ENCODE results near the gene CHST13. TPM values are rescaled to one million over a fixed set of nuclear protein-coding genes. Genes with fewer than 3 reads are reported as not detected.

The CHST13 gene
- total RNA-seq, 2 experiments from 2014 or later: not detected

DNA sequence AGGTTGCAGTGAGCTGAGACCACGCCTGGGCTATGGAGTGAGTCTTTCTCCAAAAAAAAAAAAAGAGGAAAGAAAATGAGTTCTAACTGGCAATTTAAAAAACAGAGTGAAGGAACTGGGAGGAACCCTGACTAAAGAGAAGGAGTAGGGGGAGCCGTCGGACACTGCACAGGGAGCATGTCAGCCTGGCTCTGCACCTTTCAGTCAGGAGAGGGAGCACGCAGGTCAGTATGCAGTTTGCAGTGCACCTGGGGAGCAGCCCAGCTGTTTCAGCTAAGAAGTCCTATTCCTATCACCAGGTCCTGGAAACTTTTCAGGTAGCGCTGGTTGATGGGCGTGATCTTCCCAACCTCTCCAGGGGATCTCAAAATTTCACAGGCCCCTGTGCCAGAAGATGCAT is 33.3 kb upstream of the CHST13 start:
- ChIA-PET POLR2A (interaction anchor here (0.8 kb wide), 1 partner anchor 15 kb away, joined by 3 read pairs; the partner anchor contains the start of gene ZXDC), CTCF (no interaction called here)
- H3K27me3 Mint-ChIP-seq (ENCODE audit: low read depth): no peaks in the 10 kb centered on the region
- H3K36me3 Mint-ChIP-seq (ENCODE audit: low read depth): no peaks in the 10 kb centered on the region
- DNase-seq: no peak
- no peak for ATAC-seq
- H3K27ac Mint-ChIP-seq: no peak overlapping the region
- peaks cover 22% of the 10 kb centered on the region for H3K4me1 Mint-ChIP-seq (ENCODE audit: low read depth)
- no peak overlapping the region for H3K4me3 Mint-ChIP-seq
- H3K9me3 Mint-ChIP-seq (ENCODE audit: insufficient read depth): no peaks in the 10 kb centered on the region

DNA sequence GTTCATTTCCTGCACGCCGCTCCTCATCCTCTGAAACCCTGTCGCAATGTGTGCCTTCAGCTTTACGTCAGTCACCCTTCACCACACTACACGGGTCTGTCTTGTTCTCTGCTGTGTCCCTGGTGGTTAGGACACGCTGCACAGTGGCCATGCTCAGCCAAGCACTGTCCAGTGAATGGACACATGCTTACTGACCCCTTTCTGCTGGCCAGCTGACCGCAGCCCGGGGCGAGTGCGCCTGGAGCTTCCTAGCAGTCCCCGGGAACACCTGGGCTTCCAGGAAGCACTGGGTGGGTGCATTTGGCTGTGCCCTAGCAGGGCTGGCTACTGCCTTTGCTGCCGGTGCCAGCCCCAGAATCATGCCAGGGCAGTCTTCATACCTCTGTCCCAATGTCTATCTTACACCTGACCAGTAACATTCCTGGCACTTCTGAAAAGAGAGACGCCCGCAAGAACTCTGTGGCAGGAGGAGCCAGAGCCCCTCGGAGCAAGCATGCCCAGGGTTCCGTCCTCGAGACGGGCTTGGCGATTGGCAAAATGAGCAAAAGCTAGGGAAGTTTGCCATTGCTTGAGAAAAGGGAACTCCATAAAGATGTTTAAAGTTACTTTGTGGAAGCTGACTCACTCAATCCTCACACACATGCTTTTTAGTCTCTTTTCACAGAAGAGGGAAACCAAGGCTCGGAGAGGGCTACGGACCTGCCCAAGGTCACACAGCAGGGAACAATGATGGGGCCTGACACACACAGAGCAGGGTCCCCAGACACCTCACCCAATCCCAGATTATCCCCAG is 32.5 kb upstream of the CHST13 start:
- POLR2A ChIA-PET: interaction anchor here (0.8 kb wide), 1 partner anchor 16 kb away, joined by 3 read pairs; the partner anchor contains the start of gene ZXDC
- Mint-ChIP-seq H3K27me3 (ENCODE audit: low read depth) (no peaks in the 10 kb centered on the region), H3K27ac (no peak overlapping the region), H3K4me3 (no peak overlapping the region), H3K4me1 (ENCODE audit: low read depth) (peaks cover 20% of the 10 kb centered on the region), H3K9me3 (ENCODE audit: insufficient read depth) (no peaks in the 10 kb centered on the region), H3K36me3 (ENCODE audit: low read depth) (no peaks in the 10 kb centered on the region)
- no peak for DNase-seq
- CTCF ChIA-PET: no interaction called here
- ATAC-seq: no peak

DNA sequence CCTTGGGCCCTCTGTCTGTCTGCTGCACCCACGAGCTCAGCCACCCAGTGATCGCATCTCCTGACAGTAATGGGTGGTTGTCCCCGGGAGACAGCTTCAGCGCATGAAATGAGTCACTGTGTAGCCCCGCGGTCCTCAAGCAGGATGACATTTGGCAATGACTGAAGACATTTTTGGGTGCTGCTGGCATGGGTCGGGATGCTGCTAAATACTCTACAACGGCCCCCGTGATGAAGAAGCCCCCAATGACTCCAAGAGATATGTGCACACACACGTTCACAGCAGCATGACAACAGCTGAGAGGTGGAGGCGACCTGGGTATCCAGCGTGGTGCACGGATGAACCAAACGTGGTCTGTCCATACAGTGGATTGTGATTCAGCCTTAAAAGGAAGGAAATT is 30.9 kb upstream of the CHST13 start:
- ChIA-PET POLR2A (no interaction called here), CTCF (no interaction called here)
- Mint-ChIP-seq H3K27ac (no peak overlapping the region), H3K4me3 (no peak overlapping the region), H3K9me3 (ENCODE audit: insufficient read depth) (no peaks in the 10 kb centered on the region), H3K4me1 (ENCODE audit: low read depth) (peaks cover 13% of the 10 kb centered on the region), H3K36me3 (ENCODE audit: low read depth) (no peaks in the 10 kb centered on the region), H3K27me3 (ENCODE audit: low read depth) (no peaks in the 10 kb centered on the region)
- DNase-seq (no peak), ATAC-seq (no peak)

DNA sequence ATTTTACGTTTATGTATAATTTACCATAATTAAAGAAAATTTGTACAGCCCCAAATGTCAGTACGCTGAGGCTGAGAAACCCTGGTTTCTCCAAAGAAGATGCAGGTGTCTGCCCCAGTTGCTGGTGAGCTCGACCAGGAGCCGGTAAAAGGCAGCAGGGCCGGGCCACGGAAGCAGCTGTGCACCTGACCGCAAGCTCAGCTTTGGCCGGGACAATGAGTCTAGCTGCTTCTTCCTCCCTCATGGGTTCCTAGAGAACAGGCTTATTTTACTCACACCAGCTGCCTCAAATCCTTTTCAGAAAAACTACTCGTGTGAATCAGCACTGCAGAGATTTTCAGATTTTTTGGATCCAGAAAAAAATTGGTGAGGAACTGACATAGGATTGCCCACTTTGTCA is 30.2 kb upstream of the CHST13 start:
- DNase-seq (peak; percentile 28), ATAC-seq (no peak)
- H3K9me3 Mint-ChIP-seq (ENCODE audit: insufficient read depth): no peaks in the 10 kb centered on the region
- no peaks in the 10 kb centered on the region for H3K27me3 Mint-ChIP-seq (ENCODE audit: low read depth)
- no peak overlapping the region for H3K27ac Mint-ChIP-seq
- no peaks in the 10 kb centered on the region for H3K36me3 Mint-ChIP-seq (ENCODE audit: low read depth)
- H3K4me3 Mint-ChIP-seq: no peak overlapping the region
- POLR2A ChIA-PET: no interaction called here
- CTCF ChIA-PET: no interaction called here
- peaks cover 17% of the 10 kb centered on the region for H3K4me1 Mint-ChIP-seq (ENCODE audit: low read depth)

DNA sequence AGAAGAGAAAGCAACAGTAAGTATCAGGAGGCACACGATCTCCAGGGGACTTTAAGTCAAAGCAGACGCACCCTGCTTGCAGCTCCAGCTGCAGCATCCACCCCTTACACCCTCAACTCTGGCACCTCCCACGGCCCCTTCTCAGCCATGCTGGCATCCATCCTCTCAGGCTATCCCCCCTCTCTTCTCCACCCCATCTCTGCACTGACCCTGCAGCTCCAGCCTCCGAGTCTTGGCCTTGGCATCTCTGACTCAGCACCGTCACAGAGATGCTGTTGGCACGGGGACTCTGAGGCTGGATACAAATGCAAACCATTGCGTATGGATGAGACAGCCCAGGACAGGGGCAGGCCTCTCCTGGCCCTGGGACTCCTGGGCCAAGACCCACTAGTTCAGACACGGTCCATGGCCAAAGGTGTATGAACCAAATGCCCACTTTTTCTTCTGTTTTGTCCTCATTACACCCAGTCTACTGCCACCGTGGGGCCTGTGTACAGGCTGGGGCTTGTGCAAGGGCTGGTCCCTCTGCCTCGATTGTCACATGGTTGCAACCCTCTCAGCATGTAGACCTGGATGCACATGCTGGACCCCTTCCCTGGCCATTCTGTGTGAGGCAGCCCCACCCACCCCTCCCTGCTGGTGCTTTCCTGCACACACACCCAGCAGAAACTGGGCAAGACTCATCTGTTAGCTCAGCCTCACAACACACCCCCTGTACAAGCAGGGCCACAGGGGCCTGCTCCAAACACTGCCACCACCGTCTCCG is 29.6 kb upstream of the CHST13 start:
- ChIA-PET CTCF (interaction anchor here (1.0 kb wide), 1 partner anchor 29 kb away, joined by 4 read pairs; the partner anchor contains the start of gene CHST13), POLR2A (no interaction called here)

DNA sequence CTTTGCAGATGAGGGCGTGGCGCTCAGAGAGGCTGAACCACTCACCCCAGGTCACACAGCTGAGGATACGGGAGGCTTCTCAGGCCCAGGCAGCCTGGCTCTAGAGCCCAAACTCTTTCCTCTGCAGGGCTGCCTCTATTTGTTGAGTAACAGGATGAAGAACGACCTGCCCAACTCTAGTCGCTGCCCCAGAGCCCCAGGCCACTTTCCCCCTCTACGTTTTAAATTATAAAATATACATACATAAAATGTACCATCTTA is 29.1 kb upstream of the CHST13 start:
- ATAC-seq (no peak), DNase-seq (no peak)
- no peaks in the 10 kb centered on the region for H3K36me3 Mint-ChIP-seq (ENCODE audit: low read depth)
- H3K4me1 Mint-ChIP-seq (ENCODE audit: low read depth): peaks cover 23% of the 10 kb centered on the region
- no peaks in the 10 kb centered on the region for H3K9me3 Mint-ChIP-seq (ENCODE audit: insufficient read depth)
- no peak overlapping the region for H3K4me3 Mint-ChIP-seq
- CTCF ChIA-PET: interaction anchor here (1.0 kb wide), 1 partner anchor 29 kb away, joined by 4 read pairs; the partner anchor contains the start of gene CHST13
- H3K27me3 Mint-ChIP-seq (ENCODE audit: low read depth): no peaks in the 10 kb centered on the region
- no peak overlapping the region for H3K27ac Mint-ChIP-seq
- POLR2A ChIA-PET: no interaction called here

More for the DNA sequence above, 29.6 kb upstream of the CHST13 start:
- no peaks in the 10 kb centered on the region for H3K36me3 Mint-ChIP-seq (ENCODE audit: low read depth)
- H3K4me1 Mint-ChIP-seq (ENCODE audit: low read depth): peaks cover 23% of the 10 kb centered on the region
- no peak overlapping the region for H3K27ac Mint-ChIP-seq
- DNase-seq: no peak
- no peaks in the 10 kb centered on the region for H3K9me3 Mint-ChIP-seq (ENCODE audit: insufficient read depth)
- H3K4me3 Mint-ChIP-seq: no peak overlapping the region
- ATAC-seq: peak; percentile 30
- H3K27me3 Mint-ChIP-seq (ENCODE audit: low read depth): no peaks in the 10 kb centered on the region

DNA sequence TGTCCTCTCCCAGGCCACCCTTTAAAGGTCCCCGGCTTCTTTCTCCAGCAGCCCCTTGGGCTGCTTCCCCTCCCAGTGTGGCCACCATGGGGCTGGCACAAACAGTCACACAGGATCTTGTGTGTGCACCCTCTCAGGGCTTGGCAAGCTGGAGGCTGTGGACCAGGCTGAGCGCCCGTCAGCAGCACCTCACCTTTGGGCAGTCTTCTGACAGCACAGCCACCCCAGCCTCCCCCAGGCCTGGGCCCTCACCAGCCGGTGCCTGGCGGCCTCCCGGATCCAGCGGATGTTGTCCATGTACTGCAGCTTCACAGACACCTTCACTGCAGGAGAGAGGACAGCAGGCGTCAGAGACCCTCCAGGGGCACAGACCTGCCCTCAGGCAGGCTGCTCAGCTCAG is 28.2 kb upstream of the CHST13 start:
- Mint-ChIP-seq H3K9me3 (ENCODE audit: insufficient read depth) (no peaks in the 10 kb centered on the region), H3K4me3 (no peak overlapping the region), H3K27ac (no peak overlapping the region), H3K27me3 (ENCODE audit: low read depth) (no peaks in the 10 kb centered on the region), H3K36me3 (ENCODE audit: low read depth) (no peaks in the 10 kb centered on the region), H3K4me1 (ENCODE audit: low read depth) (peaks cover 23% of the 10 kb centered on the region)
- ChIA-PET POLR2A (no interaction called here), CTCF (no interaction called here)
- no peak for ATAC-seq
- DNase-seq: no peak

DNA sequence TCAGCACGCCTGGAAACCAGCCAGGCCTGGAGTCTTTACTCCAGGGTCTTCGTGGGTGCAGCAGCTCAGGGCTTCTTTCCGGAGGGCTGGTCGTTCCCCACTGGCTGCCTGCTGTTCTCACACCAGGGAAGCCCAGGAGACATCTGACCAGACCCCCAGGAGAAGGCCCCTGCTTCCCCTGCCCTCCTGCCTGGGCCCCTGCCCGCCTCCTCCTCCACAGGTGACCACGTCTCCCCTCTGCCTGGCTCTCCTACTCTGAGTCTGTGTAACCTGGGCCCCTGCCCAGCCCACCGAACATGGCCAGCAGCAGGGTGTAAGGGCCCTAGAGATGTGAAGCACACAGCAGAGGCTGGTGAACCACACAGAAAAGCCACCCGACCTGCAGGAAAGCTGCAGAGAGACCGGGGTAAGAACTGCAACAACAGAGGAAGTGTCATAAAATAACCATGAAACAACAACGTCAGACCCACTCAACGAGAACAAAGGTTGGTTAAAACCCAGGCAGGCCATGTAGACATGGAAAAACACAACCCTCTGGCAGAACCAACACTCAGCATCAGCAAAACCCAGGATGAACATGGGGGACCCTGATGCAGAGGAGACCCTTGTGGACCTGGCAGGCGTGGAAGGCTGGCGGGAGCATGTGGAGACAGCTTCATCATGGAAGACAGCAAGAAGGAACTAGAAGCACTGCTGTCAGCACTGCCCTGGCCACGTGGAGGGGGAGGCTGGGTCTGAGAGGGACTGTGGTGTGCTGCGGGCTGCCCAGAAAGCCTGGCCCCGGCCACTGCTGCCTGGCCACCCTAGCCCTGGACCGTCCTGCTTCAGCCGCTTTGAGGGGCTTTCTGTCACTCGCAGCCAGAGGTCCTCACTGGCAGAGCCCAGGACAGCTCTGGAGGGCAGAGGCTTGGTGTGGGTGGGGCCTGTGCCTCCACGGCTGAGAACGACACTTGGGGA is 26.8 kb upstream of the CHST13 start:
- no peaks in the 10 kb centered on the region for H3K9me3 Mint-ChIP-seq (ENCODE audit: insufficient read depth)
- CTCF ChIA-PET: interaction anchor here (1.2 kb wide), 1 partner anchor 25 kb away, joined by 4 read pairs; no protein-coding TSS in a partner anchor
- no peak overlapping the region for H3K4me3 Mint-ChIP-seq
- peaks cover 23% of the 10 kb centered on the region for H3K4me1 Mint-ChIP-seq (ENCODE audit: low read depth)
- POLR2A ChIA-PET: interaction anchor here (0.8 to 1.0 kb wide), 2 partner anchors 16 to 20 kb away, joined by 3 read pairs; no protein-coding TSS in a partner anchor
- H3K27me3 Mint-ChIP-seq (ENCODE audit: low read depth): no peaks in the 10 kb centered on the region
- H3K27ac Mint-ChIP-seq: peak overlapping the region; percentile 36
- ATAC-seq (no peak), DNase-seq (no peak)
- no peaks in the 10 kb centered on the region for H3K36me3 Mint-ChIP-seq (ENCODE audit: low read depth)

DNA sequence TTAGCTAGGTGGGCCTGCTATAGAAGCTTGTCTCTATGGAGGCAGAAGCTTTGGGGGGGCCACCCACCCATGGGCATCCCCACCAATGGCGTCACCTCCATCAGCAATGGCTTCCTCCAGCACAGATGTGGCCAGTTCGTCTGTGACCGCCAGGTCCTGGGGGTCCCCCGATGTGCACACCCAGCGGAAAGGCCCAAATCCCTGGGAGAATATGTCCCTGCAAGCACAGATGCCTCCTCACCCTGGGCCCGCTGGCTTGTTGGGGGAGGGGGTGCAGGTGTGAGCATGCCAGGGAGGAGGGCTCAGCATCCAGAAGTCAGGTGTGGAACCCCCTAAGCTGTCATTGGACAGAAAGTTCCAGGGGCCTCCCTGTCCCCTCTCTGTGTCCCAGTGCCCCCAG is 26.0 kb upstream of the CHST13 start:
- ATAC-seq: no peak
- Mint-ChIP-seq H3K9me3 (ENCODE audit: insufficient read depth) (no peaks in the 10 kb centered on the region), H3K4me3 (no peak overlapping the region), H3K4me1 (ENCODE audit: low read depth) (peaks cover 23% of the 10 kb centered on the region), H3K36me3 (ENCODE audit: low read depth) (no peaks in the 10 kb centered on the region), H3K27ac (no peak overlapping the region), H3K27me3 (ENCODE audit: low read depth) (no peaks in the 10 kb centered on the region)
- CTCF ChIA-PET: interaction anchor here (0.8 to 1.2 kb wide), 2 partner anchors 12 to 25 kb away, joined by 3 to 4 read pairs; no protein-coding TSS in a partner anchor
- POLR2A ChIA-PET: no interaction called here
- DNase-seq: no peak

DNA sequence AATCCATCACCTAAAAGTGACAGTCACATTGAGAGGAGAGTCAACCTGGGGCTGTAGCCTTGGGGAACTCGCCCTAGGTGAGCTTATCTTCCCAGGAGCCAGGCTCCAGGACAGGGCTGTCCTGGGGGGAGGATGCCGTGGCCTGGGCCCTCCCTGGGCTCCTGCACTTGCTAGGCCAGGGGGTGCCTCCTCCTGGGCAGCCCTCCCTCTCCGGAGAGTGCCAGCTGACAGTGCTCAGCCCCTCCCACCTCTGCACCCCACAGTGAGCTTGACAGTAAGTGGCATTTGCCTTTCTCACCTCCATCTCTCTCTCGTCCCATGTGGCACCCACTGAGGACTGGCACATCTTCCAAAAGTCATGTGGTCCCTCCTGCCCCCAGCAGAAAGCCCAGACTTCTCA is 25.5 kb upstream of the CHST13 start:
- no peak for ATAC-seq
- H3K9me3 Mint-ChIP-seq (ENCODE audit: insufficient read depth): no peaks in the 10 kb centered on the region
- CTCF ChIA-PET: interaction anchor here (0.8 to 0.9 kb wide), 2 partner anchors 12 to 24 kb away, joined by 3 read pairs; no protein-coding TSS in a partner anchor
- POLR2A ChIA-PET: no interaction called here
- H3K27me3 Mint-ChIP-seq (ENCODE audit: low read depth): no peaks in the 10 kb centered on the region
- no peak overlapping the region for H3K4me3 Mint-ChIP-seq
- H3K27ac Mint-ChIP-seq: peak overlapping the region; percentile 82
- peaks cover 18% of the 10 kb centered on the region for H3K4me1 Mint-ChIP-seq (ENCODE audit: low read depth)
- no peak for DNase-seq
- no peaks in the 10 kb centered on the region for H3K36me3 Mint-ChIP-seq (ENCODE audit: low read depth)

DNA sequence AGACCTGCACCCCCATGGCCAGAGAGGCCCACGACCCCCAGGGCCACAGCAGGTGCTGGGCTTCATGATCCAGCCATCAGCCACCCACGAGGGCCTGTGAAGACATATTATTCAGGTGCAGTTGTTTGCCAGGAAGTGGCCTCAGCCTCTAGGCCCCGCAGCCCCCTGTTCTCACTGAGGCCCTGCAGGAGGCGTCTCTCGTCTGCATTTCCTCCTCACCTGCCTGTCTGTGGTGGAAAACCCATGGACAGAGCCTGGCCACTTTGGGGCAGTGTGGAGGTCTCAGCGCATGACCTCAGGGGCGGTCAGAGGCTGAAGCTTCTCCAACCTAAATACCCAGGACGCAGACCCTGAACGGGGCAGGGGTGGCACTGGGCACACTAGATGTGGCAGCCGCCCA is 25.0 kb upstream of the CHST13 start:
- H3K36me3 Mint-ChIP-seq (ENCODE audit: low read depth): no peaks in the 10 kb centered on the region
- ATAC-seq (peak; percentile 35), DNase-seq (peak; percentile 31)
- no peak overlapping the region for H3K4me3 Mint-ChIP-seq
- CTCF ChIA-PET: interaction anchor here (0.9 kb wide), 1 partner anchor 24 kb away, joined by 3 read pairs; no protein-coding TSS in a partner anchor
- H3K27ac Mint-ChIP-seq: peak overlapping the region; percentile 82
- POLR2A ChIA-PET: no interaction called here
- H3K27me3 Mint-ChIP-seq (ENCODE audit: low read depth): no peaks in the 10 kb centered on the region
- H3K9me3 Mint-ChIP-seq (ENCODE audit: insufficient read depth): no peaks in the 10 kb centered on the region
- H3K4me1 Mint-ChIP-seq (ENCODE audit: low read depth): peaks cover 17% of the 10 kb centered on the region

Measured in activated CD8-positive, alpha-beta T cell treated with anti-CD3 and anti-CD28 coated beads, Interleukin-2, amount 10 ng/mL, durations not matched to agents 7 days and 5 days (primary cell).